HCT116 (cell line): ENCODE data around the gene ESRP2.

Experiments
- ATF3 ChIP-seq: IDR thresholded peaks from 2 replicates; pipeline ENCODE4 v1.6.1; 2012
- CTCF ChIP-seq, 3 experiments: fragments of 200-600 bp in 1 of 3; sonication (generic) in 1 of 3; IDR thresholded peaks in 2 of 3; conservative IDR thresholded peaks in 1 of 3; 2 replicates each; pipeline ENCODE4 v1.5.1; 2012 to 2017; ENCODE audit warnings: low read depth in 2 of 3, low read length in 2 of 3, antibody characterized with exemption in 1 of 3, borderline replicate concordance in 1 of 3, control low read depth in 1 of 3, mild to moderate bottlenecking in 1 of 3, mixed read lengths in 1 of 3, mixed run types in 1 of 3, moderate library complexity in 1 of 3; ENCODE audit not compliant: insufficient read depth in 1 of 3
- EZH2 ChIP-seq: fragments of 200-600 bp; sonication (generic); IDR thresholded peaks from 2 replicates; pipeline ENCODE4 v1.6.1; 2017; ENCODE audit warnings: antibody characterized with exemption, mixed run types
- MAX ChIP-seq: IDR thresholded peaks from 2 replicates; pipeline ENCODE4 v1.6.1; 2012
- POLR2A ChIP-seq: IDR thresholded peaks from 2 replicates; pipeline ENCODE4 v1.7.0; 2011; ENCODE audit warnings: borderline replicate concordance; ENCODE audit not compliant: insufficient read depth, insufficient read length; ENCODE audit errors: extremely low read depth
- SIN3A ChIP-seq: IDR thresholded peaks from 2 replicates; pipeline ENCODE4 v1.6.1; 2012; ENCODE audit warnings: low read depth
- SP1 ChIP-seq: IDR thresholded peaks from 2 replicates; pipeline ENCODE4 v1.6.1; 2012; ENCODE audit warnings: low read depth
- SRF ChIP-seq: IDR thresholded peaks from 2 replicates; pipeline ENCODE4 v1.6.1; 2012; ENCODE audit warnings: low read depth
- YY1 ChIP-seq: IDR thresholded peaks from 2 replicates; pipeline ENCODE4 v1.6.1; 2011; ENCODE audit warnings: low read length, low read depth, moderate library complexity, mild to moderate bottlenecking; ENCODE audit not compliant: insufficient replicate concordance; ENCODE audit errors: extremely low read depth
- ZBTB33 ChIP-seq: IDR thresholded peaks from 2 replicates; pipeline ENCODE4 v1.6.1; 2011; ENCODE audit warnings: mild to moderate bottlenecking, low read length, moderate library complexity; ENCODE audit not compliant: insufficient replicate concordance; ENCODE audit errors: extremely low read depth

- no peak for TF ChIP-seq CTCF (IDR thresholded peaks at IDR 0.05 in 2 of 3, conservative IDR thresholded peaks at IDR 0.05 in 1 of 3; ENCODE audit: borderline replicate concordance in 1 of 3, insufficient read depth in 1 of 3, low read depth in 2 of 3, low read length in 2 of 3)
- no peak for TF ChIP-seq EZH2
- no peak for TF ChIP-seq ZBTB33
- no peak for TF ChIP-seq SP1
- no peak for TF ChIP-seq POLR2A
- TF ChIP-seq ATF3, result no peak
- TF ChIP-seq MAX, result no peak
- no peak for TF ChIP-seq YY1
- TF ChIP-seq SRF, result no peak
- TF ChIP-seq SIN3A, result no peak
Observed at GRCh38 chr16:68276223-68276622, 40.3 kb upstream of the ESRP2 start.
